HepG2 (cell line): Measurements from ENCODE around the gene TOB2. TPM values are rescaled to one million over a fixed set of nuclear protein-coding genes. Genes with fewer than 3 reads are reported as not detected.

Experiments
- HNF1B ChIP-seq: sonication (generic); formaldehyde crosslinking; IDR thresholded peaks from 2 replicates; pipeline ENCODE4 v1.5.1; 2020; ENCODE audit warnings: mild to moderate bottlenecking, moderate library complexity, missing genetic modification reagents
- IKZF5 ChIP-seq: IDR thresholded peaks from 2 replicates; pipeline ENCODE4 v1.6.1; 2018; ENCODE audit warnings: missing genetic modification reagents, mild to moderate bottlenecking, missing compliant biosample characterization
- KAT7 ChIP-seq: IDR thresholded peaks from 2 replicates; pipeline ENCODE4 v1.6.1; 2018; ENCODE audit warnings: borderline replicate concordance, missing compliant biosample characterization
- MTERF4 ChIP-seq: sonication (generic); formaldehyde crosslinking; IDR thresholded peaks from 2 replicates; pipeline ENCODE4 v1.8.0; 2023; ENCODE audit warnings: mild to moderate bottlenecking, missing genetic modification reagents
- NFATC3 ChIP-seq: sonication (generic); formaldehyde crosslinking; IDR thresholded peaks from 2 replicates; pipeline ENCODE4 v1.5.1; 2020; ENCODE audit warnings: mild to moderate bottlenecking, missing genetic modification reagents
- ZBTB4 ChIP-seq: sonication (generic); formaldehyde crosslinking; IDR thresholded peaks from 2 replicates; pipeline ENCODE4 v1.4.0; 2020; ENCODE audit warnings: missing genetic modification reagents, mild to moderate bottlenecking, borderline replicate concordance
- ZFY ChIP-seq: sonication (generic); formaldehyde crosslinking; IDR thresholded peaks from 2 replicates; pipeline ENCODE4 v1.4.0; 2020; ENCODE audit warnings: missing genetic modification reagents
- ZIK1 ChIP-seq: sonication (generic); formaldehyde crosslinking; IDR thresholded peaks from 2 replicates; pipeline ENCODE4 v1.5.0; 2020; ENCODE audit warnings: mild to moderate bottlenecking, low read depth, missing genetic modification reagents, borderline replicate concordance
- ZNF280B ChIP-seq: sonication (generic); formaldehyde crosslinking; IDR thresholded peaks from 2 replicates; pipeline ENCODE4 v1.5.0; 2020; ENCODE audit warnings: missing genetic modification reagents, mild to moderate bottlenecking, borderline replicate concordance
- ZNF552 ChIP-seq: sonication (generic); formaldehyde crosslinking; IDR thresholded peaks from 2 replicates; pipeline ENCODE4 v1.9.0; 2022; ENCODE audit warnings: missing genetic modification reagents, mild to moderate bottlenecking, borderline replicate concordance
- ZNF800 ChIP-seq: sonication (generic); formaldehyde crosslinking; IDR thresholded peaks from 2 replicates; pipeline ENCODE4 v1.4.0; 2020; ENCODE audit warnings: missing genetic modification reagents
- polyA plus RNA-seq, 8 experiments: library from polyadenylated mRNA; depleted of rRNA in 3 of 8; stranded (reverse) in 7 of 8; unstranded in 1 of 8; fragments of >200 nt; fragmentation: Illumina TruSeq in 4 of 8; extraction: Trizol in 4 of 8; gene quantifications; 2 replicates each; pipeline versions ENCODE4 v1.2.1 to v1.2.3, GENCODE V29; 2011 to 2016; ENCODE audit warnings: low read depth in 4 of 8, missing spikeins in 1 of 8, mixed read lengths in 1 of 8; ENCODE audit not compliant: insufficient read depth in 1 of 8
- total RNA-seq, 5 experiments: library from RNA; depleted of rRNA; stranded (reverse); fragments of >200 nt; fragmentation: Illumina TruSeq; extraction: Trizol; gene quantifications; 2 replicates each; pipeline ENCODE4 v1.2.3, GENCODE V29; 2016; ENCODE audit warnings: low read depth in 1 of 5
- TF ChIP-seq, protein P1 (sequence below): sonication (generic); formaldehyde crosslinking; IDR thresholded peaks from 2 replicates; pipeline ENCODE4 v1.4.0; 2020; ENCODE audit warnings: missing genetic modification reagents

TOB2 gene
- total and polyA plus RNA-seq, 2 of the 13 experiments (the other 11 are each of a cell fraction or from before 2014, with no cell fraction given), result 12.2 to 13.7 TPM

GRCh38 chr22:41397143-41397811 lies 49.3 kb downstream of the TOB2 start (continued):
- TF ChIP-seq, protein P1, sequence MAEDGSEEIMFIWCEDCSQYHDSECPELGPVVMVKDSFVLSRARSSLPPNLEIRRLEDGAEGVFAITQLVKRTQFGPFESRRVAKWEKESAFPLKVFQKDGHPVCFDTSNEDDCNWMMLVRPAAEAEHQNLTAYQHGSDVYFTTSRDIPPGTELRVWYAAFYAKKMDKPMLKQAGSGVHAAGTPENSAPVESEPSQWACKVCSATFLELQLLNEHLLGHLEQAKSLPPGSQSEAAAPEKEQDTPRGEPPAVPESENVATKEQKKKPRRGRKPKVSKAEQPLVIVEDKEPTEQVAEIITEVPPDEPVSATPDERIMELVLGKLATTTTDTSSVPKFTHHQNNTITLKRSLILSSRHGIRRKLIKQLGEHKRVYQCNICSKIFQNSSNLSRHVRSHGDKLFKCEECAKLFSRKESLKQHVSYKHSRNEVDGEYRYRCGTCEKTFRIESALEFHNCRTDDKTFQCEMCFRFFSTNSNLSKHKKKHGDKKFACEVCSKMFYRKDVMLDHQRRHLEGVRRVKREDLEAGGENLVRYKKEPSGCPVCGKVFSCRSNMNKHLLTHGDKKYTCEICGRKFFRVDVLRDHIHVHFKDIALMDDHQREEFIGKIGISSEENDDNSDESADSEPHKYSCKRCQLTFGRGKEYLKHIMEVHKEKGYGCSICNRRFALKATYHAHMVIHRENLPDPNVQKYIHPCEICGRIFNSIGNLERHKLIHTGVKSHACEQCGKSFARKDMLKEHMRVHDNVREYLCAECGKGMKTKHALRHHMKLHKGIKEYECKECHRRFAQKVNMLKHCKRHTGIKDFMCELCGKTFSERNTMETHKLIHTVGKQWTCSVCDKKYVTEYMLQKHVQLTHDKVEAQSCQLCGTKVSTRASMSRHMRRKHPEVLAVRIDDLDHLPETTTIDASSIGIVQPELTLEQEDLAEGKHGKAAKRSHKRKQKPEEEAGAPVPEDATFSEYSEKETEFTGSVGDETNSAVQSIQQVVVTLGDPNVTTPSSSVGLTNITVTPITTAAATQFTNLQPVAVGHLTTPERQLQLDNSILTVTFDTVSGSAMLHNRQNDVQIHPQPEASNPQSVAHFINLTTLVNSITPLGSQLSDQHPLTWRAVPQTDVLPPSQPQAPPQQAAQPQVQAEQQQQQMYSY (CRISPR knock-in tag), result no peak
- TF ChIP-seq HNF1B (peak; percentile 71), ZBTB4 (CRISPR knock-in tag) (0 out of 2 replicates have a peak, but pooled peaks have one; percentile 45), ZNF552 (CRISPR knock-in tag) (no peak), IKZF5 (CRISPR knock-in tag) (peak; percentile 37; the same call in 1 of the 2 replicates), MTERF4 (CRISPR knock-in tag) (no peak), ZFY (CRISPR knock-in tag) (peak; percentile 37; the same call in 1 of the 2 replicates), NFATC3 (CRISPR knock-in tag) (no peak), ZNF280B (CRISPR knock-in tag) (no peak), KAT7 (CRISPR knock-in tag) (no peak), ZIK1 (CRISPR knock-in tag) (no peak), ZNF800 (CRISPR knock-in tag) (no peak; the same call in 1 of the 2 replicates)
